KOPT-K1 (cell line): ENCODE measurements around the gene BORCS5.

ENCODE experiments used
- H3K27ac ChIP-seq: fragments of 200-600 bp; sonication (generic); 2 replicates; pipeline ENCODE4 v1.5.1; 2016; ENCODE audit warnings: antibody characterized with exemption, mild to moderate bottlenecking, low read depth, low read length; ENCODE audit not compliant: poor library complexity, severe bottlenecking
- H3K36me3 ChIP-seq: fragments of 200-600 bp; sonication (generic); 2 replicates; pipeline ENCODE4 v1.5.1; 2017; ENCODE audit warnings: antibody characterized with exemption, mild to moderate bottlenecking, low read length, moderate library complexity; ENCODE audit not compliant: insufficient read depth
- H3K9me3 ChIP-seq: fragments of 200-600 bp; sonication (generic); 2 replicates; pipeline ENCODE4 v1.5.1; 2017; ENCODE audit warnings: antibody characterized with exemption, low read length, mild to moderate bottlenecking; ENCODE audit not compliant: insufficient read depth, poor library complexity, severe bottlenecking

BORCS5 gene

DNA sequence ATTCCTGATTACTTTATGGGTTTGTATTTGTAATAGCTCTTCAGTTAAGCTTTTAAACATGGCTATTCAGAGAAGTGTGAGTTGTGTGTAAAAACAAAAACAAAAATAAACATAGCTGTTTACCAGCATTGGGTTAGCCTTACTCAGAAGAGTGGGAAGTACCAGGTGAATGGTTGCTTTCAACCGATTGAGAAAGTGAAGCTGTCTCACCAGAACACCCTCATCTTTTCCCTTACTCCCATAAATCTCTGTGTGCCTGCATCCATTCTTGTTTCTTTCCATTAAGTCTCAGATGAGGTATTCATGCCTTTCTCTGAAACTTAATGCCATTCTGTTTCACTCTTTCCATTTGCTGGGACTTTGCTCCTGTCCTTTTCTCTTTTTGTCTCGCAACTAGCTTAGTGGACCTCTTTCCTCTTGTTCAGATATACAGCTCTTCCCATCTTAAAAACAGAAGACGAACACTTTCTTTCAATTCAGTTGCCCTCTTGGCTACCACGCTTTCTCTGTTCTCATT, 10.7 kb downstream of the BORCS5 start:
- no peak overlapping the region for H3K27ac ChIP-seq
- peaks cover 6% of the 10 kb centered on the region for H3K36me3 ChIP-seq
- H3K9me3 ChIP-seq: no peaks in the 10 kb centered on the region

- no peak overlapping the region for H3K27ac ChIP-seq
- no peaks in the 10 kb centered on the region for H3K9me3 ChIP-seq
- H3K36me3 ChIP-seq: no peaks in the 10 kb centered on the region
Observed at GRCh38 chr12:12372946-12373722, 16.3 kb downstream of the BORCS5 start.

DNA sequence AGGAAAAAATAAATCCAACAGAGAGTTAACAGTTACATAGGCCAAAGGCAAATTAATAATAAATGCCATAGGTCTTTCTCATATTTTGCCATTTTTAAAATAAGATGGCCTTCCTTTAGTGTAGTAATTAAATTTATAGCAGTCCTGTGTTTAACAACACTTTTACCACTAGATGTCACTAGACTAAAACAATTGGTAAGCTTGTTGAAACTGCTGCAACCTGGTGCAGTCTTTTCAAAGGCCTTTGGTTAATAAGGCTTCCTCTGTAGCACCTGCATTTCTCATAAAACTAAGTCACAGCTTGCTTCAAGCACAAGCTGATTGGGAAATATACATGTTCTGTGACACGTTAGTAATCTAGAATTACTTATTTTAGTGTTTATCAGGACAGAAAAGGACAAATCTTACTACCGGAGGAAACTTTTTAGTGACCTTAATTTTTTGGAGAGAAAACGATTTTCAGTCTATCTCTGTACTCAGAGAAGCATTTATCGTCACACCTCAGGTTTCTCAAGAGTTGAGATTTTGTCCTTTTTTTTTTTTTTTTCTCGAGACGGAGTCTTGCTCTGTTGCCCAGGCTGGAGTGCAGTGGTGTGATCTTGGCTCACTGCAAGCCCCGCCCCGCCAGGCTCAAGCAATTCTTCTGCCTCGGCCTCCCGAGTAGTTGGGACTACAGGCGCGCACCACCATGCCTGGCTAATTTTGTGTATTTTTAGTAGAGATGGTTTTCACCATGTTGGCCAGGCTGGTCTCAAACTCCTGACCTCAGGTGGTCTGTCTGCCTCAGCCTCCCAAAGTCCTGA, 20.0 kb downstream of the BORCS5 start:
- Histone ChIP-seq H3K27ac (peak overlapping the region; percentile 13), H3K36me3 (no peaks in the 10 kb centered on the region), H3K9me3 (no peaks in the 10 kb centered on the region)

GRCh38 chr12:12378616-12379015, 21.7 kb downstream of the BORCS5 start:
- Histone ChIP-seq H3K36me3 (no peaks in the 10 kb centered on the region), H3K27ac (no peak overlapping the region), H3K9me3 (no peaks in the 10 kb centered on the region)

DNA sequence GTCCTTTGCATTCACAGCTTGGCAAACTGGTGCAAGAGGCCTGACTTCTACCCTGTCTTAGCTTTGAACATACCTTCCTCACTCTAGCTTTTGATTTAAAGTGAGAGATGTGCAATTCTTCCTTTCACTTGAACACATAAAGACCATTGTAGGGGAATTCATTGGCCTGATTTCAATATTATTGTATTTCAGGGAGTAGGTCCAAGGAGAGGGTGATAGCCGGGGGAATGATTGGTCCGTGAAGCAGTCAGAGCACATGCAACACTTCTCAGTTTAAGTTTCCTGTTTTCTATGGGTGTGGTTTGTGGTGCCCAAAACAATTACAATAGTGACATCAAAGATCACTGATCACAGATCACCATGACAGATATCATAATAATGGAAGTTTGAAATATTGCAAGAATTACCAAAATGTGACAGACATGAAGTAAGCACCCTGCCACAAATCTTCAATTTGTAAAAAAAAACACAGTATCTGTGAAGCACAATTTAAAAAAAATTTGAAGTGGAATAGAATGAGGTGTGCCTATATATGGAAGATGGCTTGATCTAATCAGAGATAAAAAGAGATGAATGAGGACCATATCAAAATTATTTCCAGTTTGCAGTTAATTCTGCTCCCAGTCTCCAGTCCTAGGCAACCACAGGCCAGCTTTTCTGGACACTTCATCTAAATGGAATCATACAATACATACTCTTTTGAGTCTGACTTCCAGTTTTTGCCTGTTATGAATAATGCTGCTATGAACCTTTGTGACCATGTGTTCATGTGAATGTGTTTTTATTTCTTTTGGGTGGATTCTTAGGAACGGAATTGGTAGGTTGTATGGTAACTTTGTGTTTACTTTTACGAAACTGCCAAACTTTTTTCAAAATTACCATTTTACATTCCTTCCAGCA, 23.2 kb downstream of the BORCS5 start:
- Histone ChIP-seq H3K36me3 (no peaks in the 10 kb centered on the region), H3K27ac (peak overlapping the region; percentile 25), H3K9me3 (no peaks in the 10 kb centered on the region)

GRCh38 chr12:12380949-12381593, 24.2 kb downstream of the BORCS5 start:
- Histone ChIP-seq H3K9me3 (no peaks in the 10 kb centered on the region), H3K36me3 (no peaks in the 10 kb centered on the region), H3K27ac (no peak overlapping the region)

DNA sequence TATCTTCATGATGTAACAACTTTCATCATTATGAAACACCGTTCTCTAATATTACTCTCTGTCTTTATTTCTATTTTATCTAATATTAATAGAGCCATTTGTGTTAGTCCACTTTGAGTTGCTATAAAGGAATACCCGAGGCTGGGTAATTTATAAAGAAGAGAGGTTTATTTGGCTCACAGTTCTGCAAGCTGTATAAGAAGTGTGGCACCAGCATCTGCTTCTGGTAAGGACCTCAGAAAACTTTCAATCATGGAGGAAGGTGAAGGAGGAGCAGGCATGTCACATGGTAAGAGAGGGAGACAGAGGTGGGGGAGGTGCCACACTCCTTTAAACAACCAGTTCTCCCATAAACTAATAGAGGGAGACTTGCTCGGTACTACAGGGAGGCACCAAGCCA, 25.1 kb downstream of the BORCS5 start:
- Histone ChIP-seq H3K9me3 (no peaks in the 10 kb centered on the region), H3K36me3 (no peaks in the 10 kb centered on the region), H3K27ac (no peak overlapping the region)

DNA sequence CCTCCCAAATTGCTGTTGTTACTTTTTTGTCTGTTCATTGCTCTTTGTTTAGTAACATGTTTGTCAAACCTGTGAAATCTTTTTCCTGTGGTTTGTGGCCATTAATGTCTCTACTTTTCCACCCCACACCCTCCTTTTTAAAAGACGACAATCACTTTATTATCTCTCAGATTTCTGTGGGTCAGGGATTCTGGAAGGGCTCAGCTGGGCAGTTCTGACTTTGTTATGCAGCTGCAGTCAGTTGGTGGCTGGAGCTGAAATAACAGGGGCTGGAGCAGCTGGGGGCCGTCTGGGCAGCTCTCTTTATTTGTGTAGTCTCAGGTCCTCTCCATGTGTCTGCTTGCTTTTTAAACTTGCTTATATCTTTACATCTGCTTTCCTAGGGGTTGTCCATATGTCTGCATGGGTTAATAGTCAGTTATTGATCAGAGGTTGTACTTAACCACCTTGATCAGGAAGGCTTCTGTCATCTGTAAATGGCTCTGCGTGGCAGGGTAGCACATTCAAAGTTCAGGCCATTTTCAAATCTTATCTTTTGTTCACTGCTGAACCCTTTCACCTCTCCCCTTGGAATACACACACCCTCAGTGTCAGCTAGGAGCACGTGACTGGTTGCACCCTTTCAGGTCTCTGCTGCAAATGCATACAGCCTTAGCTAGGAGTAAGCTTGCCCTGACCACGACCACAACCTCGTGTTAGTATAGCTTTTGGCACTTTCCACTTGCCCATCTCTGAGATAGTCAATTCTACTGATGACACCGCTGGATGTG, 27.9 kb downstream of the BORCS5 start:
- no peaks in the 10 kb centered on the region for H3K9me3 ChIP-seq
- H3K27ac ChIP-seq: peak overlapping the region; percentile 54
- no peaks in the 10 kb centered on the region for H3K36me3 ChIP-seq

DNA sequence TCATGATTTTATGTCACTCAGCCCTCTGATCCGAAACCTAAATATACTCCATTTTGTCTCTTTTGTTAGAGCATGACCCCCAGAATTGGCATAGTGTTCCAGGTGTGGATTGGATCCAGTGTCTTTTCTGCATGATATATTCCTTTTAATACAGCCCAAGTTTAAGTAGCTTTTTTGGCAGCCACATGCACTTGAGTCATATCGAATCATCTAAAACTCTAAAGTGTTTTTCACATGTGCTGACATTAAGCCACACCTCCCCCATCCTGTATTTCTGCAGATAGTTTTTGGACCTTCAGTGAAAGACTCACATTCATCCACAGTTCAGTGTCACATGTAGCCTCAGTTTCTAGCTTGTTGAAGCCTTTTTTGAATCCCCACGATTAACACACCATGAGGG, 30.6 kb downstream of the BORCS5 start:
- Histone ChIP-seq H3K27ac (no peak overlapping the region), H3K9me3 (no peaks in the 10 kb centered on the region), H3K36me3 (no peaks in the 10 kb centered on the region)

GRCh38 chr12:12392413-12392812, 35.5 kb downstream of the BORCS5 start:
- Histone ChIP-seq H3K27ac (no peak overlapping the region), H3K9me3 (no peaks in the 10 kb centered on the region)

GRCh38 chr12:12393171-12393570, 36.3 kb downstream of the BORCS5 start:
- Histone ChIP-seq H3K27ac (no peak overlapping the region), H3K36me3 (no peaks in the 10 kb centered on the region), H3K9me3 (no peaks in the 10 kb centered on the region)

More at GRCh38 chr12:12392413-12392812, 35.5 kb downstream of the BORCS5 start:
- no peaks in the 10 kb centered on the region for H3K36me3 ChIP-seq

DNA sequence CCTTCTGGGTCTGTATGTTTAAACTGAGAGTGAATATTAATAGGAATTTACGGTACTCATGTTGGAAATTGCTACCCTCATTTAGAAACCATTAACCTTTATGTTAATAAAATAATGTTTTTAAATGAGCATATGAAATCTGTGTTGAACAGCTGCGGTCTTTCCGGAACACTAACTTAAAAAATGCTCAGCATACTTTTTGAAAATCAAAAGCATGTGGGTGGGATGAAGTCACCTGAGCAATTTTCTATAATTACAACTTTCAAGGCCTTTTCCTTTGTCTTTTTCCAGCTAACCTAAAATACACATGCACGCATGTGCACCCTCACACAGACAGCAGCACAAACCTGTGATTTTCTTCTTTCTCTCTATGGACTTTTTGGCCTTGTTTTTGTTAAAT, 39.8 kb downstream of the BORCS5 start:
- Histone ChIP-seq H3K36me3 (no peaks in the 10 kb centered on the region), H3K27ac (no peak overlapping the region), H3K9me3 (no peaks in the 10 kb centered on the region)

DNA sequence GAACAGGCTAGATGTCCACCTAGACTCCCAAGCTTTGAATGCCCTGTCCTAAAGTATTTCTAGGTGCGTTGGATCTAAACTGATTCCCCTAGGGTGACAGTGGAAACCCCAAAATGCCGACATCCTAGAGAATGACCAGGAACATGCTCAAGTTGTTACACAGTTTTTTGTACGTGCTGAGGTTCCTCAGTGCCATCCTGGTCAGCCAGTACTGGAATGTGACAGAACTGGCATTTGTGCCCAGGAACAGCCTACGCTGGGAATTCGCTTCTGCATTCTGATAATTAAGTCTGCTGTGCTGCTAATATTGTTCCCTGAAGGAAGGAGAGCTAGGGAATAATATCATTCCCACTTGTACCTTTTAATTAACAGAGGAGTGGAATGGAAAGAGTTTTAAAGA, 40.3 kb downstream of the BORCS5 start:
- no peak overlapping the region for H3K27ac ChIP-seq
- no peaks in the 10 kb centered on the region for H3K9me3 ChIP-seq
- no peaks in the 10 kb centered on the region for H3K36me3 ChIP-seq
